Pancreas (tissue), 10 donors: ENCODE results near the gene SLC7A4. TPM values are rescaled to one million over a fixed set of nuclear protein-coding genes. Genes with fewer than 3 reads are reported as not detected.
A peak's percentile ranks its signal among the peaks of the same experiment; 100 is the strongest.

Source experiments
- ATAC-seq, 4 donors: fragments of 200-7000 bp; cut with Tn5 transposase; one replicate each; pipeline versions ENCODE4 v1.8.0 to v1.9.1; 2020; ENCODE audit warnings: mild to moderate bottlenecking in 4 of 4, moderate library complexity in 4 of 4
- DNase-seq, 6 donors: peaks; one replicate each; pipeline ENCODE4 v3.0.0-alpha.2; 2020
- FAIRE-seq: peaks from 2 replicates; lab custom pipeline; 2012; peaks lifted over from hg19 to GRCh38; lab: Jason Lieb, UNC
- H3K27ac ChIP-seq, 4 donors: fragments of 200-600 bp; sonication (generic); 1 replicate in 3 of 4; 2 replicates in 1 of 4; pipeline versions ENCODE4 v1.5.0 to v1.8.0; 2020
- H3K27me3 ChIP-seq, 4 donors: fragments of 200-600 bp; one replicate each; pipeline ENCODE4 v1.8.0; 2021
- H3K36me3 ChIP-seq, 3 donors: fragments of 200-600 bp; sonication (generic) in 1 of 3; one replicate each; pipeline versions ENCODE4 v1.5.0 to v1.8.0; 2020 to 2021
- H3K4me1 ChIP-seq, 3 donors: fragments of 200-600 bp; one replicate each; pipeline ENCODE4 v1.8.0; 2021
- H3K4me3 ChIP-seq, 4 donors: fragments of 200-600 bp; sonication (generic) in 2 of 4; one replicate each; pipeline versions ENCODE4 v1.5.0 to v1.8.0; 2020 to 2021
- H3K9me3 ChIP-seq, 4 donors: fragments of 200-600 bp; one replicate each; pipeline ENCODE4 v1.8.0; 2021
- WGBS, 2 donors: extraction: QIAGEN DNeasy Blood & Tissue Kit; methylation state at CpG; one replicate each; pipeline ENCODE4 v1.1.7; 2013; 5-methylcytosine and 5-hydroxymethylcytosine counted together
- intact Hi-C, 3 donors: fragments of 100-400 bp; cut with DNase I; formaldehyde crosslinking; loops; one replicate each; pipeline versions ENCODE4 v1.11.1 to v1.14.2; 2022
- polyA plus RNA-seq, 2 donors: library from polyadenylated mRNA; stranded (reverse); fragments of 200-250 nt; gene quantifications; one replicate each; pipeline ENCODE4 v1.2.3, GENCODE V29; 2013
- total RNA-seq, 6 donors: library from RNA; stranded (reverse); fragmentation: NEBNext Ultra II Directional in 4 of 6; extraction: Animal tissue kit (Norgen Biotek cat#: 25700) in 4 of 6; gene quantifications; one replicate each; pipeline versions ENCODE4 v1.2.1 to v1.2.4, GENCODE V29; 2021 to 2023
- TF ChIP-seq, protein P1 (sequence below), 4 donors: fragments of 200-600 bp; sonication (generic) in 3 of 4; IDR thresholded peaks; one replicate each; pipeline versions ENCODE4 v1.5.0 to v1.8.0; 2021; ENCODE audit warnings: antibody characterized with exemption in 4 of 4
- donor health status: healthy with polysubstance abuse.
- donor health status: DM: no; HTN: no; CAD: no; lungs with moderate emphysema.
- donor health status: DM: no; HTN: no; CAD: no.
- donor health status: control.
- donor health status: control.
- donor health status: Bipolar disorder and iron deficiency.
- donor health status: DM: yes; HTN: yes; CAD: no.
- donor health status: DM: no; HTN: no; CAD: no.
- donor health status: DM: no; HTN: no; CAD: no.
- donor health status: DM: yes; HTN: yes; CAD: no.

The SLC7A4 gene
- total and polyA plus RNA-seq, 8 donors = 0.09 to 1.4 (median 0.20) TPM; not detected in 1

DNA sequence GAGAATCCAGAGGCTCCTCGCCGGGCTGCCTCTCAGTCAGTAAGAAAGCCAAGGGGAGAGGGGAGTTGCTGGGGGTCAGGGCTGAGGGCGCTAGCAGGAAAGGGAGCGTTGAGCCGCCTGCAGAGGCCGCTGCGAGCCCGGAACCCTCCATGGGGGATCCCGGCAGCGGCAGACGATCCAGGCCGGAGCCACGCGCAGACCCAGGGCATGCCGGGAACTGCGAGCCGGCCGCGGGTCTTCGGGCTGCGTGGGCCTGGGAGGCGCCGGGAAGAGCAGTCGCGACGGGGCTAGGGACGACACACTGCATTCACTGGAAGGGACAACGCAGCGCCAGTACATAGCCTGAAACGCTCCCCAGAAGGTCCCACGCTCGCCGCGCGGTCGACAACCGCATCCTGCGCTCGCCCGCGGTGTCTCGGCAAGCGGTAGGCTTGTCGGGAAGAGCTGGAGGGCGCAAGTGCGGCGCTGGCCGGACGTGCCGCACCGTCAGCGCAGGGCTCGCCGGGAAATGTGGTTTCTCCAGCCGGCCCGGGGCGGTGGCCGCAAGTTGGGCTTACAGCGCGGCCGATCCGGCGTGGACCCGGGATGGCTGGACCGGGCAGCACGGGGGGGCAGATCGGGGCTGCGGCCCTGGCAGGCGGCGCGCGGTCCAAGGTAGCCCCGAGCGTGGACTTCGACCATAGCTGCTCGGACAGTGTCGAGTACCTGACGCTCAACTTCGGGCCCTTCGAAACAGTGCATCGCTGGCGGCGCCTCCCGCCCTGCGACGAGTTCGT lies 50.4 kb downstream of the SLC7A4 start, which contains the start of gene LZTR1:
LZTR1 (plus strand) TSS at position 511 of the 776 bp plus-strand sequence; CDS start at position 586, 75 bp downstream.
- H3K36me3 ChIP-seq = peaks cover 0 to 3% (median 0%) of the 10 kb centered on the region in 3 donors
- H3K27me3 ChIP-seq = no peaks in the 10 kb centered on the region
- peak; percentile 92 to 96 (median 95) for ATAC-seq
- intact Hi-C loops = no loop called here
- DNase-seq = peak; percentile 73 to 93 (median 82)
- H3K9me3 ChIP-seq = no peaks in the 10 kb centered on the region
- peak within 1 kb of the TSS; percentile 72 to 96 (median 88) for H3K4me3 ChIP-seq
- WGBS, 2 donors = 0 to 1% methylated on average over 82 to 87 of the region's 87 CpGs
- TF ChIP-seq, protein P1, sequence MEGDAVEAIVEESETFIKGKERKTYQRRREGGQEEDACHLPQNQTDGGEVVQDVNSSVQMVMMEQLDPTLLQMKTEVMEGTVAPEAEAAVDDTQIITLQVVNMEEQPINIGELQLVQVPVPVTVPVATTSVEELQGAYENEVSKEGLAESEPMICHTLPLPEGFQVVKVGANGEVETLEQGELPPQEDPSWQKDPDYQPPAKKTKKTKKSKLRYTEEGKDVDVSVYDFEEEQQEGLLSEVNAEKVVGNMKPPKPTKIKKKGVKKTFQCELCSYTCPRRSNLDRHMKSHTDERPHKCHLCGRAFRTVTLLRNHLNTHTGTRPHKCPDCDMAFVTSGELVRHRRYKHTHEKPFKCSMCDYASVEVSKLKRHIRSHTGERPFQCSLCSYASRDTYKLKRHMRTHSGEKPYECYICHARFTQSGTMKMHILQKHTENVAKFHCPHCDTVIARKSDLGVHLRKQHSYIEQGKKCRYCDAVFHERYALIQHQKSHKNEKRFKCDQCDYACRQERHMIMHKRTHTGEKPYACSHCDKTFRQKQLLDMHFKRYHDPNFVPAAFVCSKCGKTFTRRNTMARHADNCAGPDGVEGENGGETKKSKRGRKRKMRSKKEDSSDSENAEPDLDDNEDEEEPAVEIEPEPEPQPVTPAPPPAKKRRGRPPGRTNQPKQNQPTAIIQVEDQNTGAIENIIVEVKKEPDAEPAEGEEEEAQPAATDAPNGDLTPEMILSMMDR (IDR thresholded peaks at IDR 0.05) = peak in 1 of 4 donors; percentile 14
- no peak for FAIRE-seq
- H3K4me1 ChIP-seq = peaks cover 3 to 21% (median 4%) of the 10 kb centered on the region in 3 donors
- H3K27ac ChIP-seq = peak within 1 kb of the TSS; percentile 77 to 89 (median 84)

DNA sequence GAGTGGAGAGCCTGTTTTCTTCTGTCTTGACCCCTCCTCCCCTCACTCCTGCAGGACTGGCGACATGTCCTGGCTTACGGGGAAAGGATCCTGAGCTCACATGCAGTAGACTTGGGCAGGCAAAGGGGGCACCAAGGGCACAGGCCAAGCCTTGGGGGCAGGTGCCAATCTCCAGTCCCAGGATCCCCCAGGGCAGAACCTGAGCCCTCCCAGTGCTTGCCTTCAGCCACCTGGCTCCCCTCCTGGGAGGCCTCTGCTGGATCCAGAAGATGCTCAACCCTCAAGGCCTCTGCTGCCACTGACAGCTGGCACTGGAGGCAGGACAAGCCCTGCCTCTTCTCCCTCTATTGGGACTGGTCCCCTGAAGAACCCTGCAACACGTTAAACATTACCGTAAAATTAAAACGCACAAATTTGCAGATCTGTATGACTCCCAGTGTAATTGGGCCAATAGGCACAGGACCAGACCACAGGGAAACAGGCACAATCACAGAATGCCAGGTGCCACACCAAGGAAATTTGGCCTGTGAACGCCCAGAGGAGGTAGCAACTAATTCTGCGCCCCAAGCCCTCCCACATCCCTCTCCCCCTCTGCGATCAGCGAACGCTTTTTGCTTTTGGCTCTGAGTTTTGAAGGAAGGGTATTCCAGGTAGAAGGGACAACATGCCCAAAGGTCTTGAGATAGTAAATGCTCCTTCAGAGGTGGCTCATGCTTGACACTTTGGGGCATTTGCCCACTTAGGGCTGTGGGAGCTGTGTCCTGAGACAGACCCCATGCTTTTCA lies 51.2 kb downstream of the SLC7A4 start:
- WGBS, 2 donors = 58 to 72% methylated on average over 10 of the region's 10 CpGs
- H3K4me1 ChIP-seq = peaks cover 3 to 21% (median 4%) of the 10 kb centered on the region in 3 donors
- FAIRE-seq (no peak), ATAC-seq (no peak), DNase-seq (peak in 1 of 6 donors; percentile 45)
- no peaks in the 10 kb centered on the region for H3K36me3 ChIP-seq
- peak overlapping the region; percentile 72 to 96 (median 88) for H3K4me3 ChIP-seq
- intact Hi-C loops = no loop called here
- TF ChIP-seq, protein P1 (IDR thresholded peaks at IDR 0.05) = no peak
- peak overlapping the region; percentile 77 to 89 (median 84) for H3K27ac ChIP-seq
- no peaks in the 10 kb centered on the region for H3K9me3 ChIP-seq
- no peaks in the 10 kb centered on the region for H3K27me3 ChIP-seq

DNA sequence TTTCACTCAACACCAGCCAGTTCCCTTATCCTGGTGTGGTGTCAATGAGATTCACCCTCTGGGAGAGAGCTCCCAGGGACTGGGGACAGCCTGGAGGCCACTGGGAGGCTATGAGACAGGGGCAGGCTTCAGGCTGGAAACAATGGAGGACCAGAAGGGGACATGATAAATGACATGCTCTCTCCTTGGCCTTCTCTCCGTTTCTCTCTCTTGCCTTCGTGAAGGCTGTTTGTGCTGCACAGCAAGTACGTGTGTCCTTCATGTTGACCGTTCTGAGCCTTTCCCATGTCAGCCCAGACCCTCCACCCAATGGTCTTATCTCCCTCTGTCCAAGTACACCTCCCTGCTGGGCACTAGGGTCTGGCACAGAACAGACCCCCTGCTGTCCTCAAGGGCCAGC lies 51.8 kb downstream of the SLC7A4 start:
- DNase-seq = no peak
- WGBS, 2 donors = 78 to 92% methylated on average over 4 of the region's 4 CpGs
- no peak for ATAC-seq
- no peak overlapping the region for H3K4me3 ChIP-seq
- H3K27me3 ChIP-seq = no peaks in the 10 kb centered on the region
- no peak overlapping the region for H3K27ac ChIP-seq
- TF ChIP-seq, protein P1 (IDR thresholded peaks at IDR 0.05) = no peak
- H3K9me3 ChIP-seq = no peaks in the 10 kb centered on the region
- no peak for FAIRE-seq
- peaks cover 3 to 21% (median 4%) of the 10 kb centered on the region in 3 donors for H3K4me1 ChIP-seq
- intact Hi-C loops = no loop called here
- no peaks in the 10 kb centered on the region for H3K36me3 ChIP-seq

DNA sequence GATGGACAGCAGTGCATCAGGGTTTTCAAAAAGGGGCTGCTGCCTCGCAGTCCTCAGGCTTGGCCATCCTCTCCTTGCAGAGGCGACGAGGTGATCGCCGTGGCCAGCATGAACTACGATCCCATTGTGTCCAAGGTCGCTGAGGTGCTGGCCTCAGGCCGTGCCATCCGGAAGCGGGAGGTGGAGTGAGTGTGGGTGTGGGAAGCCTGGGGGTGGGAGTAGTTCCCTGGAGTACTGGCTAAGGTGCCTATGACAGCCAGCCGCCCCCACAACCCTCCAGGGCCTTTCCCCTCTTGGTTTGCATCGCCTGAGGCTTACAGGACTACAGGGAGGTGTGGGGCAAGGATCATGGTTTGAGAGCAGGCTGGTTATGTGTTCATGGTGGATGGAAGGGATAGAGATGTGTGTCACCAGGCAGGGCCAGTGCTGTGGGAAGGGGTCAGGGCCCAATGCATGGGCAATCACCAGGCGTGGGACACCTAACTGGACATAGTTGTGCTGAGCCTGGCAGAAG lies 52.4 kb downstream of the SLC7A4 start:
- DNase-seq (peak in 1 of 6 donors; percentile 53), FAIRE-seq (no peak), ATAC-seq (no peak)
- Histone ChIP-seq H3K4me1 (peaks cover 3 to 21% (median 4%) of the 10 kb centered on the region in 3 donors), H3K36me3 (no peaks in the 10 kb centered on the region), H3K27me3 (no peaks in the 10 kb centered on the region), H3K4me3 (peak overlapping the region in 2 of 4 donors; percentile 17 to 25), H3K9me3 (no peaks in the 10 kb centered on the region), H3K27ac (no peak overlapping the region)
- intact Hi-C loops = loop anchor here in 1 of 3 donors (10.0 kb wide), 1 partner anchor 215 kb away; no protein-coding TSS in a partner anchor
- TF ChIP-seq, protein P1 (IDR thresholded peaks at IDR 0.05) = no peak
- 28% methylated on average over 13 of the region's 13 CpGs for WGBS, 2 donors
